GM12891 (cell line): ENCODE data around the gene XAGE1A.
"Not testable (repeated sequence)": the region's sequence is repeated elsewhere in the genome, so short reads cannot be mapped to it uniquely, and the experiment has no call there.

Experiments
- DNase-seq: peaks from one replicate; pipeline ENCODE4 v3.0.0; 2011; ENCODE audit warnings: low spot score; ENCODE audit not compliant: insufficient read length
- FAIRE-seq: peaks from 2 replicates; lab custom pipeline; 2011; peaks lifted over from hg19 to GRCh38; lab: Jason Lieb, UNC
- PAX5 ChIP-seq: IDR thresholded peaks from 2 replicates; pipeline ENCODE4 v1.6.1; 2011; ENCODE audit warnings: low read length, moderate library complexity, mild to moderate bottlenecking; ENCODE audit not compliant: insufficient read depth, severe bottlenecking
- POLR2A ChIP-seq: IDR thresholded peaks from 2 replicates; pipeline ENCODE4 v1.6.1; 2011; ENCODE audit warnings: low read depth, low read length, control low read depth
- POLR2AphosphoS5 ChIP-seq: IDR thresholded peaks from 2 replicates; pipeline ENCODE4 v1.6.1; 2011; ENCODE audit warnings: low read depth, low read length, control low read depth
- POU2F2 ChIP-seq: IDR thresholded peaks from 2 replicates; pipeline ENCODE4 v1.6.1; 2011; ENCODE audit warnings: low read depth, mild to moderate bottlenecking, control low read depth, low read length, moderate library complexity
- SPI1 ChIP-seq: IDR thresholded peaks from 2 replicates; pipeline ENCODE4 v1.6.1; 2011; ENCODE audit warnings: low read depth, low read length, control low read depth
- TAF1 ChIP-seq: IDR thresholded peaks from 2 replicates; pipeline ENCODE4 v1.6.1; 2011; ENCODE audit warnings: low read depth, low read length, control low read depth

The XAGE1A gene

GRCh38 chrX:52544147-52544840 is 48.7 kb downstream of the XAGE1A start:
- no peak for TF ChIP-seq PAX5
- no peak for TF ChIP-seq TAF1
- TF ChIP-seq POLR2A: no peak
- no peak for TF ChIP-seq SPI1
- TF ChIP-seq POU2F2: no peak
- TF ChIP-seq POLR2AphosphoS5: no peak
- FAIRE-seq (no peak), DNase-seq (no peak)

- not testable (repeated sequence) for FAIRE-seq, DNase-seq
Measured at GRCh38 chrX:52548769-52549168, 53.2 kb downstream of the XAGE1A start.
